RPMI8226 (cell line): Measurements from ENCODE around the gene GRM8.

Experiments
- DNase-seq: peaks from one replicate; pipeline ENCODE4 v3.0.0-alpha.2; 2015

The GRM8 gene

GRCh38 chr7:126656165-126656564, 596.6 kb downstream of the GRM8 start:
- DNase-seq = no peak

- no peak for DNase-seq
Measured at GRCh38 chr7:126637538-126637937, 615.2 kb downstream of the GRM8 start.

DNA sequence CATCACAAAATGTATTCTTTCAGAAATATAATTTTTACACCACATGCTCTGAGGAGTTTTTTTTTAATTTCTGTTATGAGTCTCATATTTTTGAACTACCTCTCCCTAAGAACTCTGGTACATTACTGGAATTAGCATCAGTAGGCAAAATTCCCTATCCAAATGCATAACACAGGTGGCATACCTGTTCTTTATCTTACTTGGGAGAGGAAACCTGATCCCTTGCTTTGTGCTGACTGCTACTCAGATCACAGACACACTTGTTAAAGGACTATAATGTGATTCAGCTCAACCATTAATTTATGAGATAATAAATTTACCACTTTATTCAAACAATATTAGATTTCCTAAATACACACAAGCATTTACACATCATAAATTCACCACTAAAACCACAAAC, 617.2 kb downstream of the GRM8 start:
- DNase-seq = no peak

DNA sequence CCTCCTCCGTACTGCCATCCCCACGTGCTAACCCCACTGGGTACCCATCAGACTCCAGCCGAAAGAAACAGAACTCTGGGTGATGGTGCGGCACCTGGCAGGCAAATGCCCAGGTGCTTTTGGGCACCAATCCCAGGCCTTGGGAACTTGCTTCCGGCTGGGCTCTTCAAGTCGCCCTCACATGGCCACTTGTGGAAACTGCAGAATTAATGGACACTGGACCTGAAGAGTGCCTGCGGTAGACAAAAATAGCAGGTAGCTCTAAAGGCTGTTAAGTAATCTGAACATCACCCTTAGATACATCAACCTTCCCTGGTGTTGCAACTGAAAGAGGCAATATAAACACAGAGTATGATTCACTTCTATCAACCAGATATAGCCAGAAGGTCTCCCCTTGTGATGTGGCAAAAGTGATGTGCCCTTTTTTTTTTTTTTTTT, 644.4 kb downstream of the GRM8 start:
- peak; percentile 70 for DNase-seq

GRCh38 chr7:126606331-126606730, 646.4 kb downstream of the GRM8 start:
- no peak for DNase-seq

GRCh38 chr7:126605553-126605952, 647.2 kb downstream of the GRM8 start:
- DNase-seq = no peak

- no peak for DNase-seq
Measured at GRCh38 chr7:126605056-126605455, 647.7 kb downstream of the GRM8 start.

DNA sequence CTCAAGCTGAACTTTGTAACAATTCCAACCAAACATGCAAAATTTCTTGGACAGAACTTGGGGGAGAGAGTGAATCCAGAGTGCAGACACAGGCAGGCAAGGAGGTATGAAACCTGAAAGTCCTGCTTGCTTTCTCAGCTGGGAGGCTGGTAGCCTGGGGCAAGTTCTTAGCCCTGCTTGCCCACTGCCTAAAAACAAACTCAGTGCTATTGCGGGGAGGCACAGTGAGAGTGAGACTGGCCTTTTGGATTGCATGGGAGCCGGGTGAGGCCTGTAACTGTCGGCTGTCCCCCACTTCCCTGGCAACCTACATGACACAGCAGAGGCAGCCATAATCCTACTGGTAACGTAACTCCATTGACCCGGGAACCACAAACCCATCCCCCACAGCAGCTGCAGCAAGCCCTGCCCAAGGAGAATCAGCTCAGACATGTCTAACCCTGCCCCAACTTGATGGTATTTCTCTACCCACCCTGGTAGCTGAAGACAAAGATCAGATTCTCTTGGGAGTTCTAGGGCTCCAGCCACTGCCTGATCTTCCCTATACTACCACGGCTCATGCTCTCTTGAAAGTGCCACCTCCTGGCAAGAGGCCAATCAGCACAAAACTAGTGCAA, 663.6 kb downstream of the GRM8 start:
- DNase-seq = no peak

DNA sequence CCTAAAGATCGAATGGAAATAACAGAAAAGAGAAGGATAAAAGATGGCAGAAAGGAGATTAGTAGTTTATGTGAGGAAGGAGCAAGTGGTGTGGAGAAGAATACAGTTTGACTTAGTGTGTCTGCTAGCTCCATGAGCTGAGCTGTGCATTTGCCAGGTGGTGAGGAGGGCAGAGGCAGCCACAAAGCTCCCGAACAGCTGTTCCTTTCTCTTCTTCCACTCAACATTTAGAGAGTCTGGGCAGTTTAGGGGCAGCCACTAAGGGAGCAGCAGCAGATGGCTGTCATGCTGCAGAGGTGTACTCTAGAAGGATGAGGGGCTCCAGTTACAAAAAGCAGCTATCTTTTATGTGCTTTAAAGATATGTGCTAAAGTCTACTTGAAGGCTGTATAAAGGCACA, 674.4 kb downstream of the GRM8 start:
- no peak for DNase-seq

- no peak for DNase-seq
Measured at GRCh38 chr7:126574276-126575250, 678.2 kb downstream of the GRM8 start.

DNA sequence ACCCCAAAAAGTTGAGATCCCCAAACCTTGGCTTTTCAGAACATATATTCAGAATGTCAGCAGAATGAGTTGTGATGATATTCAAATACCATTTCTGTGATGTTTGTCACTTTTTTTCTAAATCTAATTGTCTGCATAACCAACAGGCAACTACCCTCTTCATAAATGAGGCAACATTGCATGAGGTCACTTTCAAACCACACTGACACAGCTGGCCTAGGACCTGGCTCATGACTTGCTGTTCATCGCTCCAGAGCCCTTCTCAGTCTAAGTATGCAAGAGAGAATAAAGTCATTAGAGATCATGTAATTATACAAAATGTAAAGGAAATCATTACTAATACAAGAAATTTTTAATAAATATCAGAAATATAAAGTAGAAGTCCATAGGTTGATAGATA, 681.9 kb downstream of the GRM8 start:
- DNase-seq = no peak

GRCh38 chr7:126569402-126569801, 683.3 kb downstream of the GRM8 start:
- no peak for DNase-seq

GRCh38 chr7:126557271-126557670, 695.5 kb downstream of the GRM8 start:
- no peak for DNase-seq

DNA sequence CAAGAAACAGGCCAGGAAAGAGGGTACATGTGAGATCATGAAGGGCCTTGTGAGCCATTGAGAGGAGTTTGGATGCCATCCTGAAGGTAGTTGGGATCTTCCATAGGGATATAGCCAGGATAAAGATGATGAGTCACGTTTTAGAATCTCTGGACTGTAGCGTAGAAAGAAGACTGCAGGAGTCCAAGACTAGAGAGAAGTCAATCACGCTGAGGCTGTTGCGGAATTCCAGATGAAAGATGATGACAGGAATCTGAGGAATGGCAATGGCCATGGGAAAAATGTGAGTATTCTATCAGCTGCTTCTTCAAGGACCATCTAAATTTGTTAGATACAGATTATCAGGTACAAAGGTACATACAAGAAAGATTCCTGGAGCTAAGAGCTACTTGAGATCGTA, 711.3 kb downstream of the GRM8 start:
- DNase-seq = no peak

DNA sequence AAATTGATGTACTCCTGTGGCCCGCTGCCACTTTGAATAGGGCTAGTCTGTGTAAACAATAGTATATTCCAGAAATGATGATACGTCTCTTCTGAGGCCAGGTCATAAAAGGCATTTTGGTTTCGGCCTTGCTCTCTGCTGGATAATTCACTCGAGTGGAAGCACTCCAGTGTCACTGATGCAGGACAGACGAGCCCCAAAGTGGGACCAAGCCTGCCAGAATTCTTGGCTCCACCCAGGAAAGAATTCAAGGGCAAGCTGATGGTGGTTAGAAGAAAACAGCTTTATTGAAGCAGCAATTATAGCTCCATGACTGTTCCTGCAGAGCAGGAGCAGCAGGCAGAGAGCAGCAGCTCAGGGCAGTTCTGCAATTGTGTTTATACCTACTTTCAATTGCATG, 717.6 kb downstream of the GRM8 start:
- DNase-seq = no peak

DNA sequence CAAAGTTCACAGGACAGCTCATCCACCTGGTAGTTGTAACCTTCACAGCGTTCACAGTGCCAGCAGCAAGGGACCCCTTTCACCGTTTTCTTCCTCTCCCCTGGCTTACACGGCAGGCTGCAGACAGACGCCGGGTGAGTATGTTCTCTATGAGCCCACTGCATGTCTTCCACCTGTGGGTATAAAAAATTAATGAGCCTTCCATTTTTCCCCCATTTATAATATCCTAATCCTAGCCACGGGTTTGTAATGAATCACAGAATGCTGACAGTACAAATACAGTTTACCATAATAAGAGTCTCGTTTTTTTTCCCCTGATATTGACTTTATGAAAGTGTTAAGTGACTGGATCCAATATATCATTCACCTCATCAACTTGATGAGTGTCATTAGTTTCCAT, 719.0 kb downstream of the GRM8 start:
- DNase-seq = no peak

DNA sequence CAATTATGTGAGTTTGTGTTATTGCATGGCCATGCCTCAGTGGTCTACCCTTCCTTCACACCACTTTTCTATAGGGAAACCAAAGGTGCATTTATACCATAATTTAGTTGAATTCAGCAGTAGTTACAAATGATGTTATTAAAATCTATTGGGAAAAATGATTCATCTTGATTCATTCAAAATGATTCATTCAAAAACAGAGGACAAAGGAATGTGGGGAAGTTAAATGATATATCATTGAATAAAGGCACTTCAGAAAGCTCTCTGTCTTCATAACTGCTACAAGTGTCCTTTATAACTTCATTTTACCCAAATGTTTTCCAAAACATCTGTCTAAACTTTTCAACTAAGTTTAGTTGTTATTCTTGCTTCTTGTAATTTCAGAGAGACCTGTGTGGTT, 722.9 kb downstream of the GRM8 start:
- DNase-seq = no peak

DNA sequence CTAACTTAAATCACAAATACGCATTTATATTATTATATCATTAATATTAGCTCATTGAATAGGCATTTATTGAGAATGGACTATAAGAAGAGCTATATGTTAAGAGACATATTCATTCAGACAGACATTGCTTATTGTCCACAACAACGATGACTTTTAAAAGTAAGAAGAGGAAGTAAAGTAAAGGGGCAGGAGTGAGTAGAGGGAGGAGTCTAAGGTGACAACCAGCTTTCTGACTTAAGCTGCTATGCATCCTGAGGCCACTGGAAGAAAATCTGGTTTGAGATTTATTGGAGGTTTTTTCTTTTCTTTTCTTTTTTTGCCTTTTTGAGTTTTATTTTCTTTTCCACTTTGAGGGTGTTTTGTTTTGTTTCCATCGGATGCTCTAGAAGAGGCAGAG, 723.5 kb downstream of the GRM8 start:
- no peak for DNase-seq

DNA sequence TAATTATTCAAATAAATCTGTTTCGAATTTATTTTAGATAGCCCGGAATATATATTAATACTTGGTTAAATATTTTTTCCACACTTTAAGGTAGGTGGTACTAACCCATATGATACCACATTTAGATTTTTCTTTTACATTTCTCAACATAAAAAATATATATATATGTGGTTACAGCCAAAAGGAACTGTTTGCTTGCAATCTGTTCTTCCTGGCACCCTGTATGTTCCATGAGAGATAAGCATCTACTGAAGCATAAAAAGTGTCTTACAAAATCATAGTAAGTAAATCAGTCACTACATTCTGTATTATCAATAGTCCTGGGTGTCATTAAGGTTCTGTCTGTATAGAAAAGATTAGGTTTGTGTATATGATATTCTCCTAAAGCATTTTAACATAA, 726.8 kb downstream of the GRM8 start:
- DNase-seq = no peak

GRCh38 chr7:126524967-126525366, 727.8 kb downstream of the GRM8 start:
- no peak for DNase-seq

DNA sequence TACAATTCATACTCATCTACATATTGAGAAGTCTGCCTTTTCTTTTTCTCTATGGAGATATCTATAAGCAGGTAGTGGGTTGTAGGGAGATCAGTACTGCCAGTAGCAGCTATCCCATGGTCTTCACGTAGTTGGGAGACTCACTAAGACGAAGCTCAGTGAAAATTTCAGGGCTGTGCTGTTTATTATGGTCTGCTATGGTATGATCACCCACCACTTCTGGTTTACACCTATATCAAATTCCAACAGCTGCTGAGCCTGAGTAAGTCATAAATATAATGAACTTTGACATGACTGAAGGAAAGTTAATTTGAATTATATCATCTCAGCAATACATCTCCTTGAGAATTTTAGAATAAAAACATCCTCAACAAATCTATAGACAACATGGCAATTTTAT, 741.7 kb downstream of the GRM8 start:
- DNase-seq = no peak

- no peak for DNase-seq
Measured at GRCh38 chr7:126501617-126502016, 751.1 kb downstream of the GRM8 start.

- no peak for DNase-seq
Measured at GRCh38 chr7:126499481-126499880, 753.3 kb downstream of the GRM8 start.

GRCh38 chr7:126495733-126496132, 757.0 kb downstream of the GRM8 start:
- DNase-seq = no peak
